Kidney epithelial cell (primary cell): ENCODE measurements around the gene ALCAM. TPM values are rescaled to one million over a fixed set of nuclear protein-coding genes. Genes with fewer than 3 reads are reported as not detected.

ENCODE experiments used
- DNase-seq: peaks from one replicate; pipeline ENCODE4 v3.0.0-alpha.2; 2010; ENCODE audit warnings: low read depth
- H3K27me3 ChIP-seq: 2 replicates; pipeline ENCODE4 v1.6.0; 2011; ENCODE audit warnings: low read length; ENCODE audit not compliant: control insufficient read depth, insufficient read depth
- H3K36me3 ChIP-seq: 2 replicates; pipeline ENCODE4 v1.5.1; 2011; ENCODE audit warnings: low read length; ENCODE audit not compliant: control insufficient read depth, insufficient read depth
- H3K4me3 ChIP-seq: 2 replicates; pipeline ENCODE4 v1.5.1; 2011; ENCODE audit warnings: low read depth, mild to moderate bottlenecking, control low read depth, low read length
- CTCF ChIP-seq: IDR thresholded peaks from 2 replicates; pipeline ENCODE4 v1.5.1; 2011; ENCODE audit warnings: mild to moderate bottlenecking, moderate library complexity, low read length, control low read depth, inconsistent platforms; ENCODE audit not compliant: insufficient read depth, poor library complexity, severe bottlenecking
- total RNA-seq: library from RNA; depleted of rRNA; stranded (reverse); fragments of >200 nt; gene quantifications from 2 replicates; pipeline ENCODE4 v1.2.3, GENCODE V29; 2015

ALCAM gene
- total RNA-seq, 1 donor from 2014 or later: 82.3 TPM

- no peak for DNase-seq
- no peaks in the 10 kb centered on the region for H3K27me3 ChIP-seq
- no peak overlapping the region for H3K4me3 ChIP-seq
- no peak for TF ChIP-seq CTCF
- H3K36me3 ChIP-seq: no peaks in the 10 kb centered on the region
Measured at GRCh38 chr3:105327662-105328337, 38.9 kb upstream of the ALCAM start.

- no peak overlapping the region for H3K4me3 ChIP-seq
- H3K36me3 ChIP-seq: no peaks in the 10 kb centered on the region
- TF ChIP-seq CTCF: no peak
- DNase-seq: no peak
- H3K27me3 ChIP-seq: no peaks in the 10 kb centered on the region
Measured at GRCh38 chr3:105328338-105328730, 38.4 kb upstream of the ALCAM start.

DNA sequence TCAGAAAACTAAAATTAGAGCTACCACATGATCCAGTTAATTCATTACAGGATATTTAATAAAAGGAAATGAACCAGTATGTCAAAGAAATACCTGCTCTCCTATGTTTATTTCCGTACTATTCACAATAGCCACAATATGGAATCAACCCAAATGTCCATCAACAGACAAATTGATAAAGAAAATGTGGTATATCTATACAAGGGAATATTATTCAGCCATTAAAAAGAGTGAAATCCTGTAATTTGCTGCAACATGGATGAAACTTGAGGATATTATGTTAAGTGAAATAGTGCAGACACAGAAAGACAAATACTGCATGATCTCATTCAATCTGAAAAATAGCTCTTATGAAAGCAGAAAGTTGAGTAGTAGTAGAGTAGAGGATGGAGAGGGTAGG is 33.7 kb upstream of the ALCAM start:
- H3K27me3 ChIP-seq: no peaks in the 10 kb centered on the region
- DNase-seq: no peak
- H3K36me3 ChIP-seq: no peaks in the 10 kb centered on the region
- TF ChIP-seq CTCF: no peak
- no peak overlapping the region for H3K4me3 ChIP-seq

- no peak overlapping the region for H3K4me3 ChIP-seq
- no peak for TF ChIP-seq CTCF
- no peaks in the 10 kb centered on the region for H3K27me3 ChIP-seq
- no peak for DNase-seq
- H3K36me3 ChIP-seq: no peaks in the 10 kb centered on the region
Measured at GRCh38 chr3:105334138-105334882, 32.4 kb upstream of the ALCAM start.

GRCh38 chr3:105339946-105340345 is 26.8 kb upstream of the ALCAM start:
- Histone ChIP-seq H3K4me3 (no peak overlapping the region), H3K36me3 (no peaks in the 10 kb centered on the region), H3K27me3 (no peaks in the 10 kb centered on the region)
- DNase-seq: no peak
- TF ChIP-seq CTCF: no peak
